IMR-90 (cell line): ENCODE data around the gene RNF149. TPM values are rescaled to one million over a fixed set of nuclear protein-coding genes. Genes with fewer than 3 reads are reported as not detected.

Experiments
- ATAC-seq: fragments of 200-7000 bp; cut with Tn5 transposase; 2 replicates; pipeline ENCODE4 v1.9.1; 2020; ENCODE audit warnings: low read depth, mild to moderate bottlenecking, moderate library complexity
- BruUV-seq: library from RNA; stranded (reverse); fragments of 400-500 nt; replicated peaks from 2 replicates; lab custom pipeline; 2021; lab: Mats Ljungman, UMichigan
- CTCF ChIA-PET: fragments of 300-600 bp; formaldehyde crosslinking; extraction: SDS; loops from one replicate; lab custom pipeline; 2021; ENCODE audit warnings: antibody characterized with exemption; lab: Yijun Ruan, JAX
- POLR2A ChIA-PET: fragments of 300-600 bp; sonication (Branson Sonifier 250); formaldehyde crosslinking; loops from one replicate; lab custom pipeline; 2022; ENCODE audit warnings: antibody characterized with exemption; ENCODE audit not compliant: unreplicated experiment; lab: Charles Lee
- DNase-seq: peaks from one replicate; pipeline ENCODE4 v3.0.0; 2013
- H2AFZ ChIP-seq: replicated peaks from 2 replicates; pipeline ENCODE3; 2013; ENCODE audit warnings: low read length, mild to moderate bottlenecking; ENCODE audit not compliant: poor library complexity
- H2AK5ac ChIP-seq: 2 replicates; pipeline ENCODE4 v1.6.1; 2013; ENCODE audit warnings: low read depth, low read length, inconsistent platforms
- H2AK9ac ChIP-seq: replicated peaks from 2 replicates; pipeline ENCODE3; 2013; ENCODE audit warnings: mild to moderate bottlenecking, low read depth, low read length, moderate library complexity; ENCODE audit not compliant: poor library complexity
- H2BK120ac ChIP-seq: 2 replicates; pipeline ENCODE4 v1.6.1; 2013; ENCODE audit warnings: low read depth, low read length, inconsistent platforms
- H2BK15ac ChIP-seq: 3 replicates; pipeline ENCODE4 v1.6.1; 2013; ENCODE audit warnings: low read depth, low read length, inconsistent platforms
- H2BK20ac ChIP-seq: 2 replicates; pipeline ENCODE4 v1.6.1; 2013; ENCODE audit warnings: low read depth, mild to moderate bottlenecking, inconsistent platforms, low read length, moderate library complexity
- H2BK5ac ChIP-seq: 2 replicates; pipeline ENCODE4 v1.6.1; 2013; ENCODE audit warnings: mild to moderate bottlenecking, low read depth, low read length, inconsistent platforms; ENCODE audit not compliant: poor library complexity, severe bottlenecking
- H3K14ac ChIP-seq: replicated peaks from 2 replicates; pipeline ENCODE4 v1.6.1; 2013; ENCODE audit warnings: low read depth, low read length, inconsistent platforms
- H3K18ac ChIP-seq: 2 replicates; pipeline ENCODE4 v1.6.1; 2013; ENCODE audit warnings: low read depth, low read length, control low read depth
- H3K23ac ChIP-seq: 2 replicates; pipeline ENCODE4 v1.6.1; 2013; ENCODE audit warnings: low read depth, low read length, inconsistent platforms
- H3K27ac ChIP-seq: 2 replicates; pipeline ENCODE4 v1.5.1; 2013; ENCODE audit warnings: mild to moderate bottlenecking, control low read depth, low read length; ENCODE audit not compliant: insufficient read depth
- H3K27me3 ChIP-seq: 2 replicates; pipeline ENCODE4 v1.6.1; 2013; ENCODE audit warnings: low read length; ENCODE audit not compliant: control insufficient read depth, insufficient read depth
- H3K36me3 ChIP-seq: 2 replicates; pipeline ENCODE4 v1.6.1; 2013; ENCODE audit warnings: low read length, mixed read lengths; ENCODE audit not compliant: control insufficient read depth, insufficient read depth
- H3K4ac ChIP-seq: 2 replicates; pipeline ENCODE4 v1.6.1; 2013; ENCODE audit warnings: low read depth, low read length, inconsistent platforms
- H3K4me1 ChIP-seq: 2 replicates; pipeline ENCODE4 v1.6.1; 2013; ENCODE audit warnings: low read length, mixed read lengths; ENCODE audit not compliant: control insufficient read depth, insufficient read depth
- H3K4me2 ChIP-seq: 2 replicates; pipeline ENCODE4 v1.6.1; 2013; ENCODE audit warnings: low read depth, mild to moderate bottlenecking, control low read depth, low read length, moderate library complexity
- H3K4me3 ChIP-seq: 2 replicates; pipeline ENCODE4 v1.5.1; 2013; ENCODE audit warnings: low read depth, mild to moderate bottlenecking, control low read depth, low read length, moderate library complexity; ENCODE audit not compliant: insufficient read depth
- H3K56ac ChIP-seq: 2 replicates; pipeline ENCODE4 v1.6.1; 2013; ENCODE audit warnings: low read length, inconsistent platforms; ENCODE audit not compliant: insufficient read depth; ENCODE audit errors: extremely low read depth
- H3K79me1 ChIP-seq, 2 experiments: 2 replicates each; pipeline ENCODE4 v1.6.1; 2013; ENCODE audit warnings: low read length in 2 of 2, inconsistent platforms in 1 of 2, low read depth in 1 of 2
- H3K9ac ChIP-seq: 2 replicates; pipeline ENCODE4 v1.6.1; 2013; ENCODE audit warnings: low read depth, low read length, control low read depth
- H3K9me1 ChIP-seq: 2 replicates; pipeline ENCODE4 v1.6.1; 2013; ENCODE audit warnings: low read length, inconsistent platforms; ENCODE audit not compliant: insufficient read depth
- H3K9me3 ChIP-seq: 2 replicates; pipeline ENCODE4 v1.6.1; 2013; ENCODE audit warnings: low read length; ENCODE audit not compliant: control insufficient read depth, insufficient read depth
- H4K20me1 ChIP-seq: 2 replicates; pipeline ENCODE4 v1.6.1; 2013; ENCODE audit warnings: low read length, inconsistent platforms; ENCODE audit not compliant: insufficient read depth
- H4K5ac ChIP-seq: 2 replicates; pipeline ENCODE4 v1.6.1; 2013; ENCODE audit warnings: mild to moderate bottlenecking, low read depth, low read length, control low read depth
- H4K8ac ChIP-seq, 2 experiments: 2 replicates each; pipeline ENCODE4 v1.6.1; 2013; ENCODE audit warnings: low read depth in 2 of 2, low read length in 2 of 2, control low read depth in 1 of 2, inconsistent platforms in 1 of 2
- H4K91ac ChIP-seq: 2 replicates; pipeline ENCODE4 v1.6.1; 2013; ENCODE audit warnings: low read depth, low read length, inconsistent platforms; ENCODE audit not compliant: insufficient read depth
- BHLHE40 ChIP-seq: fragments of 150-350 bp; IDR thresholded peaks from 2 replicates; pipeline ENCODE4 v1.6.1; 2016; ENCODE audit warnings: mild to moderate bottlenecking, low read depth, low read length
- CHD1 ChIP-seq: IDR thresholded peaks from 2 replicates; pipeline ENCODE4 v1.6.1; 2012; ENCODE audit warnings: low read depth, low read length, improper control_type of control experiment
- CTCF ChIP-seq: conservative IDR thresholded peaks from 2 replicates; pipeline ENCODE4 v1.5.1; 2012; ENCODE audit warnings: mild to moderate bottlenecking, low read depth, low read length, improper control_type of control experiment
- ELK1 ChIP-seq: fragments of 150-350 bp; IDR thresholded peaks from 2 replicates; pipeline ENCODE4 v1.6.1; 2016; ENCODE audit warnings: low read depth, mild to moderate bottlenecking, low read length, moderate library complexity, borderline replicate concordance
- FOS ChIP-seq: fragments of 150-350 bp; IDR thresholded peaks from 2 replicates; pipeline ENCODE4 v1.6.1; 2016; ENCODE audit warnings: low read depth, low read length
- MAFK ChIP-seq: IDR thresholded peaks from 2 replicates; pipeline ENCODE4 v1.6.1; 2012; ENCODE audit warnings: low read depth, low read length, improper control_type of control experiment
- MAZ ChIP-seq: IDR thresholded peaks from 2 replicates; pipeline ENCODE4 v1.6.1; 2012; ENCODE audit warnings: low read depth, mild to moderate bottlenecking, low read length, improper control_type of control experiment, moderate library complexity, borderline replicate concordance
- NFE2L2 ChIP-seq: fragments of 150-350 bp; IDR thresholded peaks from 2 replicates; pipeline ENCODE4 v1.6.1; 2016; ENCODE audit warnings: low read depth, mild to moderate bottlenecking, low read length
- POLR2A ChIP-seq: IDR thresholded peaks from 2 replicates; pipeline ENCODE4 v1.6.1; 2012; ENCODE audit warnings: mild to moderate bottlenecking, low read depth, low read length
- RAD21 ChIP-seq: IDR thresholded peaks from 2 replicates; pipeline ENCODE4 v1.6.1; 2012; ENCODE audit warnings: low read length, improper control_type of control experiment
- RCOR1 ChIP-seq: IDR thresholded peaks from 2 replicates; pipeline ENCODE4 v1.6.1; 2012; ENCODE audit warnings: mild to moderate bottlenecking, low read length, improper control_type of control experiment; ENCODE audit not compliant: insufficient replicate concordance
- RFX5 ChIP-seq: IDR thresholded peaks from 2 replicates; pipeline ENCODE4 v1.8.0; 2012; ENCODE audit warnings: low read depth, mild to moderate bottlenecking, low read length, moderate library complexity
- SMC3 ChIP-seq: fragments of 150-350 bp; IDR thresholded peaks from 2 replicates; pipeline ENCODE4 v1.6.1; 2016; ENCODE audit warnings: low read depth, mild to moderate bottlenecking, antibody characterized with exemption, low read length, moderate library complexity
- WGBS, 2 experiments: methylation state at CpG; one replicate each; pipeline versions ENCODE4 v1.1.5 to v1.1.7; 2013; ENCODE audit warnings: missing lambda C conversion rate in 2 of 2; ENCODE audit not compliant: insufficient read length in 1 of 2; ENCODE audit errors: extremely low coverage in 2 of 2; 5-methylcytosine and 5-hydroxymethylcytosine counted together
- dilution Hi-C: fragments of 300-500 bp; cut with HindIII; formaldehyde crosslinking; loops from one replicate; pipeline ENCODE4 v1.14.3; 2018; ENCODE audit warnings: low sequenced_read_pairs; ENCODE audit not compliant: unreplicated experiment
- in situ Hi-C: fragments of 300-500 bp; cut with MboI; formaldehyde crosslinking; loops from 3 replicates; pipeline ENCODE4 v1.14.3; 2019; ENCODE audit warnings: low sequenced_read_pairs, inconsistent platforms, mixed read lengths
- intact Hi-C: fragments of 100-400 bp; cut with micrococcal nuclease; formaldehyde crosslinking; loops from 2 replicates; pipeline ENCODE4 v1.10.0; 2022
- polyA plus RNA-seq, 3 experiments: library from polyadenylated mRNA; depleted of rRNA; stranded (reverse); fragments of >200 nt; gene quantifications; 2 replicates each; pipeline ENCODE4 v1.2.3, GENCODE V29; 2012; ENCODE audit warnings: low replicate concordance in 1 of 3
- total RNA-seq: library from RNA; depleted of rRNA; stranded (reverse); fragments of >200 nt; gene quantifications from 2 replicates; pipeline ENCODE4 v1.2.3, GENCODE V29; 2012

RNF149 gene
- total and polyA plus RNA-seq, 2 of the 4 experiments (the other 2 are of a cell fraction) = 14.5 to 18.6 TPM

- Histone ChIP-seq H3K56ac (0 out of 2 replicates have a peak overlapping the region, but pooled peaks have one; percentile 25), H3K4me3 (no peak overlapping the region), H3K4ac (no peak overlapping the region), H3K27ac (no peak overlapping the region), H2BK5ac (no peak overlapping the region), H4K20me1 (no peaks in the 10 kb centered on the region), H3K27me3 (peaks cover 2% of the 10 kb centered on the region), H3K79me1 (no peaks in the 10 kb centered on the region), H3K36me3 (no peaks in the 10 kb centered on the region), H2BK20ac (no peak overlapping the region), H2BK15ac (no peak overlapping the region), H3K9me3 (no peaks in the 10 kb centered on the region), H2AFZ (no peak overlapping the region), H3K9ac (no peak overlapping the region), H4K5ac (no peak overlapping the region), H3K14ac (no peak overlapping the region), H2AK9ac (no peak overlapping the region), H3K23ac (no peak overlapping the region), H4K91ac (no peak overlapping the region), H2BK120ac (no peak overlapping the region), H3K18ac (no peak overlapping the region), H2AK5ac (no peak overlapping the region), H3K9me1 (peaks cover 2% of the 10 kb centered on the region; the same call in 1 of the 2 replicates), H3K4me1 (peaks cover 2% of the 10 kb centered on the region), H4K8ac (no peak overlapping the region), H3K4me2 (no peak overlapping the region)
- dilution Hi-C loops (no loop called here), intact Hi-C loops (no loop called here), in situ Hi-C loops (no loop called here)
- no TSS peak for BruUV-seq
- DNase-seq = no peak
- POLR2A ChIA-PET = no interaction called here
- ATAC-seq = no peak
- no peak for TF ChIP-seq BHLHE40
- TF ChIP-seq SMC3 = no peak
- TF ChIP-seq POLR2A = no peak
- no peak for TF ChIP-seq CHD1
- no peak for TF ChIP-seq RFX5
- no peak for TF ChIP-seq RCOR1
- TF ChIP-seq MAFK = no peak
- no peak for TF ChIP-seq RAD21
- TF ChIP-seq FOS = no peak
- no peak for TF ChIP-seq CTCF
- no peak for TF ChIP-seq MAZ
- no peak for TF ChIP-seq ELK1
- no peak for TF ChIP-seq NFE2L2
- WGBS, 2 experiments = no CpG with 5 or more reads among the region's 1 CpG
- CTCF ChIA-PET = interaction anchor here (1.2 to 1.8 kb wide), 2 partner anchors 10 to 13 kb away, joined by 3 to 6 read pairs; no protein-coding TSS in a partner anchor
These were observed 77.3 kb downstream of the RNF149 start for GRCh38 chr2:101231240-101231639.
